ENCODE results near the gene TSPAN9. TPM values are rescaled to one million over a fixed set of nuclear protein-coding genes. Genes with fewer than 3 reads are reported as not detected.

TSPAN9 gene
- total RNA-seq, 1 experiment from 2014 or later = 13.2 TPM

DNA sequence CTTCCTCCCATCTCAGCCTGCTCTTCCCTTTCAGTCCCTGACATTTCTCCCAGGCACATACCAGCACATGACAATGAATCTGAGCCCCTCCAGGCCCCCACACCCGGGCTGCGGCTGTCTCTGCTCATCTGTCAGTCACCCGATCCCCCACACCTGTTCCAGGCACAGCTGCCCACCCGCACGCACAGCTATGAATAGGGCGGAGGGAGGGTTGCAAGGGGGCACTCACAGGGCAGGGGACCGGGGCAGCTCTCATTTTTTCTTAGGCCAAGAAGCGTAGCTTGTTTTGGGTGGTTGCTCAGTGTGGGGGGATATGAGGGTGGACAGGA is 43.7 kb upstream of the TSPAN9 start:
- H3K4me1 ChIP-seq (ENCODE audit: control insufficient read depth in 1 of 2, insufficient read depth in 2 of 2, low read length in 2 of 2) = peaks cover 0 to 4% of the 10 kb centered on the region in 2 experiments; a peak in 1 of 4 replicates
- no peaks in the 10 kb centered on the region for H4K20me1 ChIP-seq (ENCODE audit: insufficient read depth)
- no peak for DNase-seq (ENCODE audit: low read depth, low spot score)
- POLR2A ChIA-PET = no interaction called here
- ATAC-seq = no peak
- H3K9ac ChIP-seq (ENCODE audit: low read length) = no peak overlapping the region
- BruUV-seq (replicated peaks) = no TSS peak
- H3K4me2 ChIP-seq (ENCODE audit: low read length) = no peak overlapping the region
- no peak overlapping the region for H3K4me3 ChIP-seq (replicated peaks in 1 of 2; ENCODE audit: low read depth in 1 of 2, low read length in 2 of 2)
- H3K9me3 ChIP-seq (ENCODE audit: control insufficient read depth in 1 of 2, insufficient read depth in 1 of 2, low read depth in 1 of 2, low read length in 2 of 2) = no peaks in the 10 kb centered on the region
- intact Hi-C loops (cut with micrococcal nuclease) = no loop called here
- peaks cover 0 to 10% of the 10 kb centered on the region in 2 experiments; a peak in 1 of 4 replicates for H3K36me3 ChIP-seq (ENCODE audit: control insufficient read depth in 1 of 2, insufficient read depth in 2 of 2, low read length in 2 of 2)
- no peak for TF ChIP-seq EZH2 (IDR thresholded peaks at IDR 0.05)
- TF ChIP-seq EZH2phosphoT487 (IDR thresholded peaks at IDR 0.05; ENCODE audit: borderline replicate concordance) = no peak
- TF ChIP-seq SP1 (IDR thresholded peaks at IDR 0.05; ENCODE audit: low read depth) = no peak
- TF ChIP-seq EGR1 (IDR thresholded peaks at IDR 0.05; ENCODE audit: low read depth) = no peak
- TF ChIP-seq REST (IDR thresholded peaks at IDR 0.05; ENCODE audit: low read depth) = no peak
- no peak for TF ChIP-seq RAD21 (IDR thresholded peaks at IDR 0.05; ENCODE audit: low read depth)
- no peak for TF ChIP-seq ZNF274 (IDR thresholded peaks at IDR 0.05; ENCODE audit: low read depth, low read length)
- TF ChIP-seq FOSL1 (IDR thresholded peaks at IDR 0.05; ENCODE audit: low read depth) = no peak
- RAD21 ChIA-PET (ENCODE audit: low non-redundant PET in 1 of 2, low total read pairs in 2 of 2, uncharacterized antibody in 2 of 2, unreplicated experiment in 2 of 2) = interaction anchor here in 1 of 2 experiments (0.6 kb wide), 1 partner anchor 40 kb away, joined by 4 read pairs; no protein-coding TSS in a partner anchor
- no peaks in the 10 kb centered on the region for H3K27me3 ChIP-seq (ENCODE audit: insufficient read depth, low read length)
- no peak overlapping the region; the same call in 1 of the 2 replicates for H3K27ac ChIP-seq (ENCODE audit: low read depth, low read length)
- no peaks in the 10 kb centered on the region for H3K9me2 ChIP-seq (ENCODE audit: insufficient read depth)
- H3K79me2 ChIP-seq (ENCODE audit: insufficient read depth, low read length) = no peaks in the 10 kb centered on the region
- H2AFZ ChIP-seq (ENCODE audit: low read depth, low read length, poor library complexity, severe bottlenecking) = no peak overlapping the region
- CTCF ChIA-PET = interaction anchor here (1.4 to 1.8 kb wide), 2 partner anchors 40 to 148 kb away, joined by 4 to 6 read pairs; no protein-coding TSS in a partner anchor

Data from HCT116 (cell line).